ENCODE data around the gene CALML3. TPM values are rescaled to one million over a fixed set of nuclear protein-coding genes. Genes with fewer than 3 reads are reported as not detected.

CALML3 gene
- total RNA-seq, 1 experiment from 2014 or later, result not detected

DNA sequence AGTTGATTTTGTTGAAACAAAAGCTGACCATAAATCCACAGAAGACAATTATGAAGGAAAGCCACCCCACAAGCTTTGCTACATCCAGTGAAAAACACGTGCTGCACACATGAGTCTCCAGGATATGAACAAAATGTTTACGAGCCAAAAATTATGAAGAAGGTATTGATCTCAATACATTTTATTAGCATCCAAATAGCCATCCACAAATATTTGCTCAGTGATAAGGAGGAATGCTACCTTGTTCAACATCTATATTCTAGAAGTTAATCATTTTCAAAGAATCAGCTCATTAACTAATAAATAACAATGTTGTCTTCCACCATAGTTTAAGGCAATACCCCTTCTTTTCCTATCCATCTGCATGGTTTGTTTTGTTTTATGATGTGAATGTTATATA lies 42.7 kb downstream of the CALML3 start:
- POLR2A ChIA-PET, result no interaction called here

DNA sequence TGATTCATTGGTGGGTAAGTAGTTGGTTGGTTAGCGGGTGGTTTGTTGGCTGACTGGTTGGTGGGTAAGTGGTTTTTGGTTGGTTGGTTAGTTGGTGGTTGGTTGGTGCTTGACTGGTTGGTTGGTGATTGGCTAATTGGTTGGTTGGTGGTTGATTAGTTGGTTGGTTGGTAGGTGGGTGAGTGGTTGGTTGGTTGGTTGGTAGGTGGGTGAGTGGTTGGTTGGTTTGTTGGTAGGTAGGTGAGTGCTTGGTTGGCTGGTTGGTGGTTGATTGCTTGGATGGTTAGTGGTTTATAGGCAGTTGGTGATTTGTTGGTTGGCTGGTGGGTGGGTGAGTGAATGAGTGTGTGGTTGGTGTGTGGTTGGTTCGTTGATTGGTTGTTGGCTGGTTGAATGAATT lies 44.2 kb downstream of the CALML3 start:
- H3K27ac ChIP-seq (ENCODE audit: low read length), result no peak overlapping the region
- CTCF ChIA-PET, result no interaction called here
- intact Hi-C loops (cut with micrococcal nuclease; ENCODE audit: unreplicated experiment), result no loop called here
- TF ChIP-seq POLR2AphosphoS5 (IDR thresholded peaks at IDR 0.05; ENCODE audit: low read depth, low read length) (no peak), REST (IDR thresholded peaks at IDR 0.05; ENCODE audit: insufficient read depth in 1 of 2, low read depth in 2 of 2, low read length in 1 of 2) (no peak), SIN3A (IDR thresholded peaks at IDR 0.05; ENCODE audit: borderline replicate concordance, insufficient read depth, low read depth, low read length) (no peak), TCF7L2 (IDR thresholded peaks at IDR 0.05; ENCODE audit: low read depth, low read length) (no peak), CTCF (IDR thresholded peaks at IDR 0.05) (no peak)
- BruUV-seq (replicated peaks), result no TSS peak
- no peaks in the 10 kb centered on the region for H3K4me1 ChIP-seq (ENCODE audit: control insufficient read depth, insufficient read depth, low read length)
- no peaks in the 10 kb centered on the region for H3K9me3 ChIP-seq (ENCODE audit: control insufficient read depth, insufficient read depth, low read depth, low read length)
- POLR2A ChIA-PET, result no interaction called here
- ATAC-seq (no peak), DNase-seq (ENCODE audit: low read depth, low spot score) (no peak)
- in situ Hi-C loops (cut with HindIII; ENCODE audit: low pct_unique_long_range_greater_than_20kb, low sequenced_read_pairs), result no loop called here
- no peaks in the 10 kb centered on the region for H3K36me3 ChIP-seq (ENCODE audit: control insufficient read depth, insufficient read depth, low read length)
- no peaks in the 10 kb centered on the region for H3K27me3 ChIP-seq (ENCODE audit: control insufficient read depth, insufficient read depth, low read length)
- no peak overlapping the region for H3K4me3 ChIP-seq (ENCODE audit: low read depth in 2 of 2, low read length in 2 of 2)

More for the DNA sequence above, 42.7 kb downstream of the CALML3 start:
- no peaks in the 10 kb centered on the region for H3K4me1 ChIP-seq (ENCODE audit: control insufficient read depth, insufficient read depth, low read length)
- H3K4me3 ChIP-seq (ENCODE audit: low read depth in 2 of 2, low read length in 2 of 2), result no peak overlapping the region
- no peak for DNase-seq (ENCODE audit: low read depth, low spot score)
- CTCF ChIA-PET, result no interaction called here
- ATAC-seq, result no peak
- H3K9me3 ChIP-seq (ENCODE audit: control insufficient read depth, insufficient read depth, low read depth, low read length), result no peaks in the 10 kb centered on the region
- H3K27me3 ChIP-seq (ENCODE audit: control insufficient read depth, insufficient read depth, low read length), result no peaks in the 10 kb centered on the region
- TF ChIP-seq POLR2AphosphoS5 (IDR thresholded peaks at IDR 0.05; ENCODE audit: low read depth, low read length) (no peak), TCF7L2 (IDR thresholded peaks at IDR 0.05; ENCODE audit: low read depth, low read length) (no peak), CTCF (IDR thresholded peaks at IDR 0.05) (no peak), REST (IDR thresholded peaks at IDR 0.05; ENCODE audit: insufficient read depth in 1 of 2, low read depth in 2 of 2, low read length in 1 of 2) (no peak), SIN3A (IDR thresholded peaks at IDR 0.05; ENCODE audit: borderline replicate concordance, insufficient read depth, low read depth, low read length) (no peak)
- no TSS peak for BruUV-seq (replicated peaks)
- intact Hi-C loops (cut with micrococcal nuclease; ENCODE audit: unreplicated experiment) (no loop called here), in situ Hi-C loops (cut with HindIII; ENCODE audit: low pct_unique_long_range_greater_than_20kb, low sequenced_read_pairs) (no loop called here)
- no peaks in the 10 kb centered on the region for H3K36me3 ChIP-seq (ENCODE audit: control insufficient read depth, insufficient read depth, low read length)
- H3K27ac ChIP-seq (ENCODE audit: low read length), result no peak overlapping the region
